ENCODE measurements around the gene ANKS3.

DNA sequence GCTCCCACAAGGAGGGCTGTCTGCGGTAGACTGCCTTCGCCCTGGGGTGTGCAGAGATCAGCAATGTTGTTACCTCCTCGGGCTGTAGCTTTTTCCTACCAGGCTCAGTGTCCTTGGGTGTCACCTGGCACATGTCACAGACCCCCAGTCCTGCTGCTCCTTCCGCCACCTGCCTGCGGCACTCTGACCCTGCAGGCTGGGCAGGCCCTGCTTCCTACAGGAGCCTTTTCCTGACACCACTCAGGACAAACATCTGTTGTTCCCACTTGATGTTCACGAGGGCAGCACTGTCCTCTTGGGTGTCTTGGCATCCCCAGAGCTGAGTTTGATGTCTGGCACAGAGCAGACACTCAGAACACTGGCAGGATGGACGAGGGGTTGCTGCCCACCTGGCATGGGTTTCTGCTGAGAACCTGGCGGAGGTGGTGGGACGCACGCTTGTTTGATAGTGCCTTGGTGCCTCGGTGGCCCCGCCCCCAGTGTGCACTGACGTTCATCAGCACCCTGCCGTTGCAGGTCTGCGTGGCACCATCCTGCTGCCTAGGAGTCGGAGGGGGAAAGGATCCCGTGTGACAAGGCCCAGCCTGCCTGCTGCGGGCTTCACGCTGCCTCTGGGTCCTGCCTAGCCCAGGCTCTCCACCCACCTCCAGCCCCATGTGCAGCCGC lies 67.4 kb downstream of the ANKS3 start:
- TF ChIP-seq, protein P1, sequence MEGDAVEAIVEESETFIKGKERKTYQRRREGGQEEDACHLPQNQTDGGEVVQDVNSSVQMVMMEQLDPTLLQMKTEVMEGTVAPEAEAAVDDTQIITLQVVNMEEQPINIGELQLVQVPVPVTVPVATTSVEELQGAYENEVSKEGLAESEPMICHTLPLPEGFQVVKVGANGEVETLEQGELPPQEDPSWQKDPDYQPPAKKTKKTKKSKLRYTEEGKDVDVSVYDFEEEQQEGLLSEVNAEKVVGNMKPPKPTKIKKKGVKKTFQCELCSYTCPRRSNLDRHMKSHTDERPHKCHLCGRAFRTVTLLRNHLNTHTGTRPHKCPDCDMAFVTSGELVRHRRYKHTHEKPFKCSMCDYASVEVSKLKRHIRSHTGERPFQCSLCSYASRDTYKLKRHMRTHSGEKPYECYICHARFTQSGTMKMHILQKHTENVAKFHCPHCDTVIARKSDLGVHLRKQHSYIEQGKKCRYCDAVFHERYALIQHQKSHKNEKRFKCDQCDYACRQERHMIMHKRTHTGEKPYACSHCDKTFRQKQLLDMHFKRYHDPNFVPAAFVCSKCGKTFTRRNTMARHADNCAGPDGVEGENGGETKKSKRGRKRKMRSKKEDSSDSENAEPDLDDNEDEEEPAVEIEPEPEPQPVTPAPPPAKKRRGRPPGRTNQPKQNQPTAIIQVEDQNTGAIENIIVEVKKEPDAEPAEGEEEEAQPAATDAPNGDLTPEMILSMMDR (conservative IDR thresholded peaks at IDR 0.05): no peak
- no peak for TF ChIP-seq ZFX (IDR thresholded peaks at IDR 0.05)

All from C4-2B (cell line).